ENCODE measurements around the gene TENM4. TPM values are rescaled to one million over a fixed set of nuclear protein-coding genes. Genes with fewer than 3 reads are reported as not detected.

TENM4 gene
- total RNA-seq, 1 experiment from 2014 or later: 0.39 TPM

- ChIA-PET POLR2A (no interaction called here), CTCF (no interaction called here)
- ATAC-seq (no peak), DNase-seq (ENCODE audit: low read depth, low spot score) (no peak)
- H3K4me3 ChIP-seq (ENCODE audit: low read depth in 2 of 2, low read length in 2 of 2): no peak overlapping the region
- TF ChIP-seq CTCF (IDR thresholded peaks at IDR 0.05): no peak
- TF ChIP-seq SIN3A (IDR thresholded peaks at IDR 0.05; ENCODE audit: borderline replicate concordance, insufficient read depth, low read depth, low read length): no peak
- TF ChIP-seq, protein P1, sequence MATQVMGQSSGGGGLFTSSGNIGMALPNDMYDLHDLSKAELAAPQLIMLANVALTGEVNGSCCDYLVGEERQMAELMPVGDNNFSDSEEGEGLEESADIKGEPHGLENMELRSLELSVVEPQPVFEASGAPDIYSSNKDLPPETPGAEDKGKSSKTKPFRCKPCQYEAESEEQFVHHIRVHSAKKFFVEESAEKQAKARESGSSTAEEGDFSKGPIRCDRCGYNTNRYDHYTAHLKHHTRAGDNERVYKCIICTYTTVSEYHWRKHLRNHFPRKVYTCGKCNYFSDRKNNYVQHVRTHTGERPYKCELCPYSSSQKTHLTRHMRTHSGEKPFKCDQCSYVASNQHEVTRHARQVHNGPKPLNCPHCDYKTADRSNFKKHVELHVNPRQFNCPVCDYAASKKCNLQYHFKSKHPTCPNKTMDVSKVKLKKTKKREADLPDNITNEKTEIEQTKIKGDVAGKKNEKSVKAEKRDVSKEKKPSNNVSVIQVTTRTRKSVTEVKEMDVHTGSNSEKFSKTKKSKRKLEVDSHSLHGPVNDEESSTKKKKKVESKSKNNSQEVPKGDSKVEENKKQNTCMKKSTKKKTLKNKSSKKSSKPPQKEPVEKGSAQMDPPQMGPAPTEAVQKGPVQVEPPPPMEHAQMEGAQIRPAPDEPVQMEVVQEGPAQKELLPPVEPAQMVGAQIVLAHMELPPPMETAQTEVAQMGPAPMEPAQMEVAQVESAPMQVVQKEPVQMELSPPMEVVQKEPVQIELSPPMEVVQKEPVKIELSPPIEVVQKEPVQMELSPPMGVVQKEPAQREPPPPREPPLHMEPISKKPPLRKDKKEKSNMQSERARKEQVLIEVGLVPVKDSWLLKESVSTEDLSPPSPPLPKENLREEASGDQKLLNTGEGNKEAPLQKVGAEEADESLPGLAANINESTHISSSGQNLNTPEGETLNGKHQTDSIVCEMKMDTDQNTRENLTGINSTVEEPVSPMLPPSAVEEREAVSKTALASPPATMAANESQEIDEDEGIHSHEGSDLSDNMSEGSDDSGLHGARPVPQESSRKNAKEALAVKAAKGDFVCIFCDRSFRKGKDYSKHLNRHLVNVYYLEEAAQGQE (IDR thresholded peaks at IDR 0.05; ENCODE audit: insufficient read depth in 1 of 2, low read depth in 2 of 2, low read length in 1 of 2): no peak
- no peak for TF ChIP-seq POLR2AphosphoS5 (IDR thresholded peaks at IDR 0.05; ENCODE audit: low read depth, low read length)
- no peak for TF ChIP-seq TCF7L2 (IDR thresholded peaks at IDR 0.05; ENCODE audit: low read depth, low read length)
- H3K36me3 ChIP-seq (ENCODE audit: control insufficient read depth, insufficient read depth, low read length): no peaks in the 10 kb centered on the region
- H3K27ac ChIP-seq (ENCODE audit: low read length): no peak overlapping the region
- H3K9me3 ChIP-seq (ENCODE audit: control insufficient read depth, insufficient read depth, low read depth, low read length): no peaks in the 10 kb centered on the region
- H3K27me3 ChIP-seq (ENCODE audit: control insufficient read depth, insufficient read depth, low read length): peaks cover 9% of the 10 kb centered on the region
- no TSS peak for BruUV-seq (replicated peaks)
- intact Hi-C loops (cut with micrococcal nuclease; ENCODE audit: unreplicated experiment) (no loop called here), in situ Hi-C loops (cut with HindIII; ENCODE audit: low pct_unique_long_range_greater_than_20kb, low sequenced_read_pairs) (no loop called here)
- no peaks in the 10 kb centered on the region for H3K4me1 ChIP-seq (ENCODE audit: control insufficient read depth, insufficient read depth, low read length)
These were observed 542.5 kb downstream of the TENM4 start for GRCh38 chr11:78898266-78898775.

GRCh38 chr11:78893996-78894395, 546.8 kb downstream of the TENM4 start:
- no TSS peak for BruUV-seq (replicated peaks)
- in situ Hi-C loops (cut with HindIII; ENCODE audit: low pct_unique_long_range_greater_than_20kb, low sequenced_read_pairs) (no loop called here), intact Hi-C loops (cut with micrococcal nuclease; ENCODE audit: unreplicated experiment) (no loop called here)
- ChIA-PET CTCF (no interaction called here), POLR2A (no interaction called here)
- TF ChIP-seq SIN3A (IDR thresholded peaks at IDR 0.05; ENCODE audit: borderline replicate concordance, insufficient read depth, low read depth, low read length): no peak
- no peak for TF ChIP-seq CTCF (IDR thresholded peaks at IDR 0.05)
- no peak for TF ChIP-seq TCF7L2 (IDR thresholded peaks at IDR 0.05; ENCODE audit: low read depth, low read length)
- TF ChIP-seq, protein P1 (IDR thresholded peaks at IDR 0.05; ENCODE audit: insufficient read depth in 1 of 2, low read depth in 2 of 2, low read length in 1 of 2): no peak
- TF ChIP-seq POLR2AphosphoS5 (IDR thresholded peaks at IDR 0.05; ENCODE audit: low read depth, low read length): no peak
- no peak overlapping the region for H3K27ac ChIP-seq (ENCODE audit: low read length)
- H3K36me3 ChIP-seq (ENCODE audit: control insufficient read depth, insufficient read depth, low read length): no peaks in the 10 kb centered on the region
- no peaks in the 10 kb centered on the region for H3K27me3 ChIP-seq (ENCODE audit: control insufficient read depth, insufficient read depth, low read length)
- H3K4me3 ChIP-seq (ENCODE audit: low read depth in 2 of 2, low read length in 2 of 2): no peak overlapping the region
- DNase-seq (ENCODE audit: low read depth, low spot score) (no peak), ATAC-seq (no peak)
- no peaks in the 10 kb centered on the region for H3K4me1 ChIP-seq (ENCODE audit: control insufficient read depth, insufficient read depth, low read length)
- H3K9me3 ChIP-seq (ENCODE audit: control insufficient read depth, insufficient read depth, low read depth, low read length): no peaks in the 10 kb centered on the region
